K562 (cell line): Measurements from ENCODE around the gene MYOM1.

ENCODE experiments used
- BMI1 ChIP-seq: fragments of 150-350 bp; IDR thresholded peaks from 2 replicates; pipeline ENCODE4 v1.6.1; 2014; ENCODE audit warnings: low read length
- FOXP1 ChIP-seq: sonication (generic); formaldehyde crosslinking; IDR thresholded peaks from 2 replicates; pipeline ENCODE4 v1.8.0; 2022; ENCODE audit warnings: mild to moderate bottlenecking, missing genetic modification reagents
- GABPA ChIP-seq: fragments of 200-800 bp; sonication (Bioruptor generic); conservative IDR thresholded peaks from 2 replicates; pipeline ENCODE4 v1.6.1; 2016; ENCODE audit warnings: low read depth, missing genetic modification characterization, missing compliant biosample characterization
- OTX1 ChIP-seq: fragments of 450-650 bp; formaldehyde crosslinking; IDR thresholded peaks from 2 replicates; pipeline ENCODE4 v1.4.0; 2022; ENCODE audit warnings: mild to moderate bottlenecking
- PHF21A ChIP-seq: fragments of 450-650 bp; IDR thresholded peaks from 2 replicates; pipeline ENCODE4 v1.6.1; 2017; ENCODE audit warnings: low read depth, borderline replicate concordance
- RCOR1 ChIP-seq, 2 experiments: IDR thresholded peaks; 2 replicates each; pipeline ENCODE4 v1.6.1; 2012; ENCODE audit warnings: low read depth in 2 of 2, low read length in 2 of 2, borderline replicate concordance in 1 of 2, improper control_type of control experiment in 1 of 2
- TEAD2 ChIP-seq: fragments of 450-650 bp; IDR thresholded peaks from 2 replicates; pipeline ENCODE4 v1.6.1; 2016; ENCODE audit warnings: missing genetic modification characterization, control low read depth, missing compliant biosample characterization
- TF ChIP-seq, protein P1 (sequence below): sonication (generic); formaldehyde crosslinking; IDR thresholded peaks from 2 replicates; pipeline ENCODE4 v1.8.0; 2022; ENCODE audit warnings: mild to moderate bottlenecking, missing genetic modification reagents, borderline replicate concordance
- TF ChIP-seq, protein P2 (sequence below): fragments of 450-650 bp; IDR thresholded peaks from 2 replicates; pipeline ENCODE4 v1.7.0; 2016; ENCODE audit warnings: borderline replicate concordance
- TF ChIP-seq, protein P3 (sequence below), 3 experiments: IDR thresholded peaks in 2 of 3; conservative IDR thresholded peaks in 1 of 3; 2 replicates each; pipeline ENCODE4 v1.5.1; 2011 to 2012; ENCODE audit warnings: low read length in 3 of 3, mild to moderate bottlenecking in 3 of 3, control low read depth in 2 of 3, improper control_type of control experiment in 1 of 3, inconsistent platforms in 1 of 3, low read depth in 1 of 3, mixed read lengths in 1 of 3, moderate library complexity in 1 of 3; ENCODE audit not compliant: insufficient read depth in 2 of 3
- TF ChIP-seq, protein P4 (sequence below): fragments of 200-800 bp; sonication (Bioruptor generic); IDR thresholded peaks from 2 replicates; pipeline ENCODE4 v1.6.1; 2017; ENCODE audit warnings: missing genetic modification characterization, missing compliant biosample characterization

DNA sequence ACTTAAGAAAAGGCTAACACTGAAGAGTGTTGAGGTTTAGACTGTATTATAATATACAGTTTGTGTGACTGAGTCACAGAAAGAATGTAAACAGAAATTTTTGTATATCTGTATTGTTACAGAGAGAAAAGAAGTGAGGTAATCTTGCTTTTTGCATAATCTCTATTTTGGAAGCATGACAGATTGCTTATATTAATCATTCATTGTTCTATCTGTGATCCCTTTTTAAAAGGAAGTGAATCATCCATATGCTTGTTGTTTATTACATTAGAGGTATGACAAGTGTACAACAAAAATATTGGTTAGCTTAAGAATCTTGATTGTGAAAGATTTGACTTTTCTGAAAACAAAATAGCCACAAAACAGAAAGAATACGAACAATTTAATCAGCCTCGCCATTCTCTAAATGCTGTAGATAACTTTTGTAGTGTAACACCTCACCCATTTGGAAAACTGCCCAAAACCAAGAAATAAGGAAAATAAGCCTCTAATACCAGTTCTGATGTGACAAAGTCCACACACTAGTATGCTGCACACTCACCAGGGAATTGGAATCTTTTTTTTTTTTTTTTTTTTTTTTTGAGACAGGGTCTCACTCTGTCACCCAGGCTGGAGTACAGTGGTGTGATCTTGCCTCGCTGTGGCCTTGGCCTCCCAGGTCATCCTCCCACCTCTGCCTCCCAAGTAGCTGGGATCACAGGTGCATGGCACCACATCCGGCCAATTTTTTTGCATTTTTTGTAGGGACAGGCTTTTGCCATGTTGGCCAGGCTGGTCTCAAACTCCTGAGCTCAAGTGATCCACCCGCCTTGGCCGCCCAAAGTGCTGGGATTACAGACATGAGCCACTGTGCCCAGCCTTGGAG, 115.3 kb downstream of the MYOM1 start:
- TF ChIP-seq, protein P1, sequence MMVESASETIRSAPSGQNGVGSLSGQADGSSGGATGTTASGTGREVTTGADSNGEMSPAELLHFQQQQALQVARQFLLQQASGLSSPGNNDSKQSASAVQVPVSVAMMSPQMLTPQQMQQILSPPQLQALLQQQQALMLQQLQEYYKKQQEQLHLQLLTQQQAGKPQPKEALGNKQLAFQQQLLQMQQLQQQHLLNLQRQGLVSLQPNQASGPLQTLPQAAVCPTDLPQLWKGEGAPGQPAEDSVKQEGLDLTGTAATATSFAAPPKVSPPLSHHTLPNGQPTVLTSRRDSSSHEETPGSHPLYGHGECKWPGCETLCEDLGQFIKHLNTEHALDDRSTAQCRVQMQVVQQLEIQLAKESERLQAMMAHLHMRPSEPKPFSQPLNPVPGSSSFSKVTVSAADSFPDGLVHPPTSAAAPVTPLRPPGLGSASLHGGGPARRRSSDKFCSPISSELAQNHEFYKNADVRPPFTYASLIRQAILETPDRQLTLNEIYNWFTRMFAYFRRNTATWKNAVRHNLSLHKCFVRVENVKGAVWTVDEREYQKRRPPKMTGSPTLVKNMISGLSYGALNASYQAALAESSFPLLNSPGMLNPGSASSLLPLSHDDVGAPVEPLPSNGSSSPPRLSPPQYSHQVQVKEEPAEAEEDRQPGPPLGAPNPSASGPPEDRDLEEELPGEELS (CRISPR knock-in tag), result no peak
- no peak for TF ChIP-seq GABPA (tag)
- TF ChIP-seq OTX1 (CRISPR knock-in tag), result no peak
- TF ChIP-seq FOXP1 (CRISPR knock-in tag), result no peak
- TF ChIP-seq, protein P2, sequence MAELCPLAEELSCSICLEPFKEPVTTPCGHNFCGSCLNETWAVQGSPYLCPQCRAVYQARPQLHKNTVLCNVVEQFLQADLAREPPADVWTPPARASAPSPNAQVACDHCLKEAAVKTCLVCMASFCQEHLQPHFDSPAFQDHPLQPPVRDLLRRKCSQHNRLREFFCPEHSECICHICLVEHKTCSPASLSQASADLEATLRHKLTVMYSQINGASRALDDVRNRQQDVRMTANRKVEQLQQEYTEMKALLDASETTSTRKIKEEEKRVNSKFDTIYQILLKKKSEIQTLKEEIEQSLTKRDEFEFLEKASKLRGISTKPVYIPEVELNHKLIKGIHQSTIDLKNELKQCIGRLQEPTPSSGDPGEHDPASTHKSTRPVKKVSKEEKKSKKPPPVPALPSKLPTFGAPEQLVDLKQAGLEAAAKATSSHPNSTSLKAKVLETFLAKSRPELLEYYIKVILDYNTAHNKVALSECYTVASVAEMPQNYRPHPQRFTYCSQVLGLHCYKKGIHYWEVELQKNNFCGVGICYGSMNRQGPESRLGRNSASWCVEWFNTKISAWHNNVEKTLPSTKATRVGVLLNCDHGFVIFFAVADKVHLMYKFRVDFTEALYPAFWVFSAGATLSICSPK, result no peak
- TF ChIP-seq TEAD2 (tag), result no peak
- no peak for TF ChIP-seq BMI1
- TF ChIP-seq RCOR1 (IDR thresholded peaks at IDR 0.05; ENCODE audit: borderline replicate concordance in 1 of 2, low read depth in 2 of 2, low read length in 2 of 2), result no peak
- TF ChIP-seq, protein P3, sequence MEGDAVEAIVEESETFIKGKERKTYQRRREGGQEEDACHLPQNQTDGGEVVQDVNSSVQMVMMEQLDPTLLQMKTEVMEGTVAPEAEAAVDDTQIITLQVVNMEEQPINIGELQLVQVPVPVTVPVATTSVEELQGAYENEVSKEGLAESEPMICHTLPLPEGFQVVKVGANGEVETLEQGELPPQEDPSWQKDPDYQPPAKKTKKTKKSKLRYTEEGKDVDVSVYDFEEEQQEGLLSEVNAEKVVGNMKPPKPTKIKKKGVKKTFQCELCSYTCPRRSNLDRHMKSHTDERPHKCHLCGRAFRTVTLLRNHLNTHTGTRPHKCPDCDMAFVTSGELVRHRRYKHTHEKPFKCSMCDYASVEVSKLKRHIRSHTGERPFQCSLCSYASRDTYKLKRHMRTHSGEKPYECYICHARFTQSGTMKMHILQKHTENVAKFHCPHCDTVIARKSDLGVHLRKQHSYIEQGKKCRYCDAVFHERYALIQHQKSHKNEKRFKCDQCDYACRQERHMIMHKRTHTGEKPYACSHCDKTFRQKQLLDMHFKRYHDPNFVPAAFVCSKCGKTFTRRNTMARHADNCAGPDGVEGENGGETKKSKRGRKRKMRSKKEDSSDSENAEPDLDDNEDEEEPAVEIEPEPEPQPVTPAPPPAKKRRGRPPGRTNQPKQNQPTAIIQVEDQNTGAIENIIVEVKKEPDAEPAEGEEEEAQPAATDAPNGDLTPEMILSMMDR (IDR thresholded peaks at IDR 0.05 in 2 of 3, conservative IDR thresholded peaks at IDR 0.05 in 1 of 3; ENCODE audit: insufficient read depth in 2 of 3, low read depth in 1 of 3, low read length in 3 of 3), result no peak
- TF ChIP-seq, protein P4, sequence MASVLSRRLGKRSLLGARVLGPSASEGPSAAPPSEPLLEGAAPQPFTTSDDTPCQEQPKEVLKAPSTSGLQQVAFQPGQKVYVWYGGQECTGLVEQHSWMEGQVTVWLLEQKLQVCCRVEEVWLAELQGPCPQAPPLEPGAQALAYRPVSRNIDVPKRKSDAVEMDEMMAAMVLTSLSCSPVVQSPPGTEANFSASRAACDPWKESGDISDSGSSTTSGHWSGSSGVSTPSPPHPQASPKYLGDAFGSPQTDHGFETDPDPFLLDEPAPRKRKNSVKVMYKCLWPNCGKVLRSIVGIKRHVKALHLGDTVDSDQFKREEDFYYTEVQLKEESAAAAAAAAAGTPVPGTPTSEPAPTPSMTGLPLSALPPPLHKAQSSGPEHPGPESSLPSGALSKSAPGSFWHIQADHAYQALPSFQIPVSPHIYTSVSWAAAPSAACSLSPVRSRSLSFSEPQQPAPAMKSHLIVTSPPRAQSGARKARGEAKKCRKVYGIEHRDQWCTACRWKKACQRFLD (CRISPR knock-in tag), result no peak
- no peak for TF ChIP-seq PHF21A
